ENCODE measurements around the gene HOXD12.

DNA sequence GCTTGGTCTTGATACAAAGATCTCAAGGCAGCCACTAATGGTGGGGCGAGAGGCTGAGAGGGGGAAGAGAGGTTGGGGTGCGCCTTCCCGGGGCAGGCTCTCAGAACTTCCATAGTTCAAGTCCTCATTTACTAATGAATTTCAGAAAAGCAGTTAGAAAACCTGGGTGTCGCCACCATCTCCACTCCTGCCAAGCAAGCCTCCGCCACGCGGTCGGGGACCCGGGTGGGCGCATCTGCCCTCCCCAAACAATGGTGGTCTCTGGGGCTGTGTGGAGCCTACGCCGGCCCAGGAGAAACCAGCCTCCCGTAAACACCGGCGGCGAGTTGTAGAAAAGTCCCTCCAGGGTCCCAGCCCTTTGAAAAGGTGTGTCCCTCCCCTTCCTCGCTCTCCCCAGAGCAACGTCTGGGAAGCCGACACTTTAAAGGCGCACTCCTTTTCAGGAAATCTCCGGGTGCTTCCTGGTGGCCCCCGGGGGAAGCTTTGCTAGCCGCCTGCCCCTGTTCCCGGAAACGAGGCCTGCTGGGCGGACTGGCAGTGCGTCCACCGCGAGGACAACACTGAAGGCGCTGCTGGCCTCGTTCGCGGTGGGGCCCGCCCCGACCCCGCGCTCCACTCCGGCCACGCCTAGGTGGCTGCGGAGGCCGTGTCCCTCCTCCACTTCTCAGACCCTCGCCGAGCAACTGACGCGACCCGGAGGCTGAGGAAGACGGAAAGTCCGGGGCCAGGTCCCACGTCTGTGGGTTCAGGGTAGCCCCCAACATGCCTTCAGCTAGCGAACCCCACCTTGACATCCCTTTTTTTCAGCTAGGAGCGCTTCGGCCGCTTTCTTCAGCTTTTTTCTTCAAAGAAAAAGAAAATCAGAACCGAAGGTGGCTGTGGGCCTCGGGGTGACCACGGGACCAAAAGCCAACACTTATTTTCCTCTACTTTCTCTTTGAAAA, 32.7 kb upstream of the HOXD12 start:
- TF ChIP-seq, protein P1, sequence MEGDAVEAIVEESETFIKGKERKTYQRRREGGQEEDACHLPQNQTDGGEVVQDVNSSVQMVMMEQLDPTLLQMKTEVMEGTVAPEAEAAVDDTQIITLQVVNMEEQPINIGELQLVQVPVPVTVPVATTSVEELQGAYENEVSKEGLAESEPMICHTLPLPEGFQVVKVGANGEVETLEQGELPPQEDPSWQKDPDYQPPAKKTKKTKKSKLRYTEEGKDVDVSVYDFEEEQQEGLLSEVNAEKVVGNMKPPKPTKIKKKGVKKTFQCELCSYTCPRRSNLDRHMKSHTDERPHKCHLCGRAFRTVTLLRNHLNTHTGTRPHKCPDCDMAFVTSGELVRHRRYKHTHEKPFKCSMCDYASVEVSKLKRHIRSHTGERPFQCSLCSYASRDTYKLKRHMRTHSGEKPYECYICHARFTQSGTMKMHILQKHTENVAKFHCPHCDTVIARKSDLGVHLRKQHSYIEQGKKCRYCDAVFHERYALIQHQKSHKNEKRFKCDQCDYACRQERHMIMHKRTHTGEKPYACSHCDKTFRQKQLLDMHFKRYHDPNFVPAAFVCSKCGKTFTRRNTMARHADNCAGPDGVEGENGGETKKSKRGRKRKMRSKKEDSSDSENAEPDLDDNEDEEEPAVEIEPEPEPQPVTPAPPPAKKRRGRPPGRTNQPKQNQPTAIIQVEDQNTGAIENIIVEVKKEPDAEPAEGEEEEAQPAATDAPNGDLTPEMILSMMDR (IDR thresholded peaks at IDR 0.05; ENCODE audit: low read depth, low read length, poor library complexity, severe bottlenecking) = no peak
- TF ChIP-seq EZH2phosphoT487 (IDR thresholded peaks at IDR 0.05; ENCODE audit: borderline replicate concordance, low read length) = no peak

All from DOHH2 (cell line).